ENCODE results near the gene SLC25A28.

SLC25A28 gene

GRCh38 chr10:99582255-99582770, 37.9 kb downstream of the SLC25A28 start:
- H3K27ac ChIP-seq (ENCODE audit: low read length): no peak overlapping the region
- peaks cover 0 to 6% of the 10 kb centered on the region in 2 donors for H3K27me3 ChIP-seq (ENCODE audit: control insufficient read depth in 1 of 2, insufficient read depth in 2 of 2, low read length in 2 of 2)
- H3K4me3 ChIP-seq (ENCODE audit: low read length in 2 of 2): no peak overlapping the region
- H3K4me1 ChIP-seq (ENCODE audit: control insufficient read depth, insufficient read depth, low read length): no peaks in the 10 kb centered on the region
- H3K9me3 ChIP-seq (ENCODE audit: control insufficient read depth in 2 of 2, low read length in 2 of 2): no peaks in the 10 kb centered on the region
- H3K36me3 ChIP-seq (ENCODE audit: control insufficient read depth in 2 of 2, insufficient read depth in 2 of 2, low read length in 2 of 2): no peaks in the 10 kb centered on the region
- H3K9ac ChIP-seq (ENCODE audit: low read length in 2 of 2): no peak overlapping the region

DNA sequence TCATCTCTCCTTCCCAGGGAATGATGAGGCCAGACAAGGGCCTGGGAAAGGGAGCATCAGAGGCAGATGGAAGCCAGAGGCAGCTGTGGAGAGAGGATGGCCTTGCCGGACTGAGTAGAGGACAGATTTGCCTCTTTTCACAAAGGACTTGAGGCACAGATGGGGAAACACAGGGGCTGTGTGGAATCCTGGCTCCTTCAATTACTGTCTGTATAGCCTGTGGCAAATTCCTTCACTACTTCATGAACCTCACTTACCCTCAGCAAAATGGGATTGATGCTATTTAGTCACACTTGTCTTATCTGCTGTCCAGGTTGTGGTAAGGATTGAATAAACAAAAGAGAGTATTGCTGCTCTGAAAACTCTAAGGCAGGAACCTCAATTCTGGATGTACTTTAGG, 40.3 kb downstream of the SLC25A28 start:
- Histone ChIP-seq H3K4me3 (ENCODE audit: low read length in 2 of 2) (no peak overlapping the region), H3K27me3 (ENCODE audit: control insufficient read depth in 1 of 2, insufficient read depth in 2 of 2, low read length in 2 of 2) (peaks cover 0 to 6% of the 10 kb centered on the region in 2 donors), H3K9ac (ENCODE audit: low read length in 2 of 2) (no peak overlapping the region), H3K36me3 (ENCODE audit: control insufficient read depth in 2 of 2, insufficient read depth in 2 of 2, low read length in 2 of 2) (no peaks in the 10 kb centered on the region), H3K9me3 (ENCODE audit: control insufficient read depth in 2 of 2, low read length in 2 of 2) (no peaks in the 10 kb centered on the region), H3K27ac (ENCODE audit: low read length) (no peak overlapping the region), H3K4me1 (ENCODE audit: control insufficient read depth, insufficient read depth, low read length) (no peaks in the 10 kb centered on the region)

DNA sequence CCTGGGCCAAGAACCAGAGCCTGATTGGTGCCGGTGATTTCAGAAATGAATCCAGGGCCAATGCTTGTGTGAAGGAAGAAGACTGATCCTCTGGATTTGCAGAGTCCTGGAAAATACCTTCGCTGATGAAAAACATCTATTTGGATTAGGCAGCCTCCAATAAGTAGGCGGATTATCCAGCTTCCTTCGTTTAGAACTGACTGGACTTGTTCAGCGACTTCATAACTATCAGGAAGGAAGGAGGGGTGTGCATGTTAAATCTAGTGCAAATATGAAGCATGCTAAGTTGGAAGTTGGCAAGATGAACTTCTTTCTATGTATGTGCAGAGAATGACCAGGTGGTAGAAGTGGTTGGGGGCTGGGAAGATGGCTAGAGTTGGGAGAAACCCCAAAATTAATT, 46.4 kb downstream of the SLC25A28 start:
- H3K9me3 ChIP-seq (ENCODE audit: control insufficient read depth in 2 of 2, low read length in 2 of 2): no peaks in the 10 kb centered on the region
- H3K4me1 ChIP-seq (ENCODE audit: control insufficient read depth, insufficient read depth, low read length): no peaks in the 10 kb centered on the region
- peaks cover 4% of the 10 kb centered on the region in 2 donors for H3K27me3 ChIP-seq (ENCODE audit: control insufficient read depth in 1 of 2, insufficient read depth in 2 of 2, low read length in 2 of 2)
- H3K36me3 ChIP-seq (ENCODE audit: control insufficient read depth in 2 of 2, insufficient read depth in 2 of 2, low read length in 2 of 2): no peaks in the 10 kb centered on the region
- H3K27ac ChIP-seq (ENCODE audit: low read length): no peak overlapping the region
- H3K4me3 ChIP-seq (ENCODE audit: low read length in 2 of 2): no peak overlapping the region
- no peak overlapping the region for H3K9ac ChIP-seq (ENCODE audit: low read length in 2 of 2)

DNA sequence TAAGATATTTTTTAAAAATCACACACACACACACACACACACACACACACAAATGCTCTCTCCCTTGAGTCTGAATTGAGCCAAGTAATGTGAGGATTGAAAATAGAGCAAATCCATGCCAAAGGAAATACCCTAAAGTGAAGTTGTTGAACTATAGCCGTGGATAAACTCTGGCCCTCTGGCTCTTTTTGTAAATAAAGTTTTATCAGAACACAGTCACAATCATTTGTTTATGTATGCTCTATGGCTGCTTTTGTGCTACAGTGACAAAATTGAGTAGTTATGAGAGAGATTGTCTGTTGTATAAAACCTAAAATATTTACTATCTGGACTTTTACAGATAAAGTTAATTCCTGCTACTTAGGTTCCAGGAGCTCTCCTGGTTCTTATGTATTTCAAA, 48.4 kb downstream of the SLC25A28 start:
- Histone ChIP-seq H3K4me1 (ENCODE audit: control insufficient read depth, insufficient read depth, low read length) (no peaks in the 10 kb centered on the region), H3K9ac (ENCODE audit: low read length in 2 of 2) (no peak overlapping the region), H3K4me3 (ENCODE audit: low read length in 2 of 2) (no peak overlapping the region), H3K36me3 (ENCODE audit: control insufficient read depth in 2 of 2, insufficient read depth in 2 of 2, low read length in 2 of 2) (no peaks in the 10 kb centered on the region), H3K9me3 (ENCODE audit: control insufficient read depth in 2 of 2, low read length in 2 of 2) (no peaks in the 10 kb centered on the region), H3K27ac (ENCODE audit: low read length) (no peak overlapping the region), H3K27me3 (ENCODE audit: control insufficient read depth in 1 of 2, insufficient read depth in 2 of 2, low read length in 2 of 2) (peaks cover 2 to 4% of the 10 kb centered on the region in 2 donors)

- Histone ChIP-seq H3K36me3 (ENCODE audit: control insufficient read depth in 2 of 2, insufficient read depth in 2 of 2, low read length in 2 of 2) (no peaks in the 10 kb centered on the region), H3K4me3 (ENCODE audit: low read length in 2 of 2) (no peak overlapping the region), H3K27ac (ENCODE audit: low read length) (no peak overlapping the region), H3K27me3 (ENCODE audit: control insufficient read depth in 1 of 2, insufficient read depth in 2 of 2, low read length in 2 of 2) (peaks cover 2 to 4% of the 10 kb centered on the region in 2 donors), H3K4me1 (ENCODE audit: control insufficient read depth, insufficient read depth, low read length) (no peaks in the 10 kb centered on the region), H3K9ac (ENCODE audit: low read length in 2 of 2) (no peak overlapping the region), H3K9me3 (ENCODE audit: control insufficient read depth in 2 of 2, low read length in 2 of 2) (no peaks in the 10 kb centered on the region)
These were observed 50.3 kb downstream of the SLC25A28 start for GRCh38 chr10:99569961-99570360.

GRCh38 chr10:99569253-99569939, 50.8 kb downstream of the SLC25A28 start:
- H3K27me3 ChIP-seq (ENCODE audit: control insufficient read depth in 1 of 2, insufficient read depth in 2 of 2, low read length in 2 of 2): peaks cover 2 to 4% of the 10 kb centered on the region in 2 donors

GRCh38 chr10:99565166-99565565, 55.1 kb downstream of the SLC25A28 start:
- H3K27ac ChIP-seq (ENCODE audit: low read length): no peak overlapping the region
- no peaks in the 10 kb centered on the region for H3K36me3 ChIP-seq (ENCODE audit: control insufficient read depth in 2 of 2, insufficient read depth in 2 of 2, low read length in 2 of 2)
- no peak overlapping the region for H3K4me3 ChIP-seq (ENCODE audit: low read length in 2 of 2)
- no peaks in the 10 kb centered on the region for H3K4me1 ChIP-seq (ENCODE audit: control insufficient read depth, insufficient read depth, low read length)
- no peak overlapping the region for H3K9ac ChIP-seq (ENCODE audit: low read length in 2 of 2)
- H3K27me3 ChIP-seq (ENCODE audit: control insufficient read depth in 1 of 2, insufficient read depth in 2 of 2, low read length in 2 of 2): peaks cover 3 to 4% of the 10 kb centered on the region in 2 donors
- no peaks in the 10 kb centered on the region for H3K9me3 ChIP-seq (ENCODE audit: control insufficient read depth in 2 of 2, low read length in 2 of 2)

More at GRCh38 chr10:99569253-99569939, 50.8 kb downstream of the SLC25A28 start:
- H3K27ac ChIP-seq (ENCODE audit: low read length): no peak overlapping the region
- H3K4me1 ChIP-seq (ENCODE audit: control insufficient read depth, insufficient read depth, low read length): no peaks in the 10 kb centered on the region
- no peak overlapping the region for H3K9ac ChIP-seq (ENCODE audit: low read length in 2 of 2)
- no peak overlapping the region for H3K4me3 ChIP-seq (ENCODE audit: low read length in 2 of 2)
- H3K9me3 ChIP-seq (ENCODE audit: control insufficient read depth in 2 of 2, low read length in 2 of 2): no peaks in the 10 kb centered on the region
- no peaks in the 10 kb centered on the region for H3K36me3 ChIP-seq (ENCODE audit: control insufficient read depth in 2 of 2, insufficient read depth in 2 of 2, low read length in 2 of 2)

GRCh38 chr10:99564361-99564760, 55.9 kb downstream of the SLC25A28 start:
- H3K4me3 ChIP-seq (ENCODE audit: low read length in 2 of 2): no peak overlapping the region
- H3K9me3 ChIP-seq (ENCODE audit: control insufficient read depth in 2 of 2, low read length in 2 of 2): no peaks in the 10 kb centered on the region
- H3K9ac ChIP-seq (ENCODE audit: low read length in 2 of 2): no peak overlapping the region
- H3K4me1 ChIP-seq (ENCODE audit: control insufficient read depth, insufficient read depth, low read length): no peaks in the 10 kb centered on the region
- H3K27ac ChIP-seq (ENCODE audit: low read length): no peak overlapping the region
- H3K36me3 ChIP-seq (ENCODE audit: control insufficient read depth in 2 of 2, insufficient read depth in 2 of 2, low read length in 2 of 2): no peaks in the 10 kb centered on the region
- H3K27me3 ChIP-seq (ENCODE audit: control insufficient read depth in 1 of 2, insufficient read depth in 2 of 2, low read length in 2 of 2): peaks cover 0 to 3% of the 10 kb centered on the region in 2 donors

- H3K9me3 ChIP-seq (ENCODE audit: control insufficient read depth in 2 of 2, low read length in 2 of 2): no peaks in the 10 kb centered on the region
These were observed 57.6 kb downstream of the SLC25A28 start for GRCh38 chr10:99562631-99563030.

More at GRCh38 chr10:99562631-99563030, 57.6 kb downstream of the SLC25A28 start:
- Histone ChIP-seq H3K4me3 (ENCODE audit: low read length in 2 of 2) (no peak overlapping the region), H3K9ac (ENCODE audit: low read length in 2 of 2) (no peak overlapping the region), H3K4me1 (ENCODE audit: control insufficient read depth, insufficient read depth, low read length) (no peaks in the 10 kb centered on the region), H3K27ac (ENCODE audit: low read length) (no peak overlapping the region), H3K36me3 (ENCODE audit: control insufficient read depth in 2 of 2, insufficient read depth in 2 of 2, low read length in 2 of 2) (no peaks in the 10 kb centered on the region), H3K27me3 (ENCODE audit: control insufficient read depth in 1 of 2, insufficient read depth in 2 of 2, low read length in 2 of 2) (peaks cover 0 to 8% of the 10 kb centered on the region in 2 donors)

Measured in stomach smooth muscle (tissue), 2 donors.